HG02798 (cell line): ENCODE measurements around the gene KIF3A.

Experiments
- ATAC-seq: cut with Tn5 transposase; IDR thresholded peaks from one replicate; pipeline ENCODE4 v1.9.1; 2021; ENCODE audit warnings: mild to moderate bottlenecking; ENCODE audit not compliant: unreplicated experiment, poor library complexity

KIF3A gene

GRCh38 chr5:132648355-132648754, 89.0 kb downstream of the KIF3A start:
- no peak for ATAC-seq

- ATAC-seq = no peak
These were observed 89.9 kb downstream of the KIF3A start for GRCh38 chr5:132647473-132647872.

- ATAC-seq = no peak
These were observed 90.6 kb downstream of the KIF3A start for GRCh38 chr5:132646583-132647266.

- no peak for ATAC-seq
These were observed 93.2 kb downstream of the KIF3A start for GRCh38 chr5:132644177-132644576.
